ELF-1 (cell line): Measurements from ENCODE around the gene MPHOSPH9.
"Not testable (repeated sequence)": the region's sequence is repeated elsewhere in the genome, so short reads cannot be mapped to it uniquely, and the experiment has no call there.

ENCODE experiments used
- DNase-seq: peaks from one replicate; pipeline ENCODE4 v3.0.0-alpha.2; 2016; ENCODE audit warnings: low read depth, low spot score

MPHOSPH9 gene

GRCh38 chr12:123254853-123255446 is 22.0 kb upstream of the MPHOSPH9 start:
- DNase-seq, result no peak

- peak; percentile 75 for DNase-seq
Observed at GRCh38 chr12:123253641-123254459, 20.9 kb upstream of the MPHOSPH9 start.

GRCh38 chr12:123252365-123252764 is 19.4 kb upstream of the MPHOSPH9 start:
- not testable (repeated sequence) for DNase-seq

GRCh38 chr12:123251403-123252076 is 18.6 kb upstream of the MPHOSPH9 start:
- DNase-seq, result no peak

- DNase-seq, result peak; percentile 92
Observed at GRCh38 chr12:123250471-123251383, 17.8 kb upstream of the MPHOSPH9 start.

GRCh38 chr12:123248996-123249741 is 16.2 kb upstream of the MPHOSPH9 start:
- DNase-seq, result not testable (repeated sequence)

GRCh38 chr12:123248129-123248528 is 15.2 kb upstream of the MPHOSPH9 start:
- DNase-seq, result not testable (repeated sequence)

- DNase-seq, result no peak
Observed at GRCh38 chr12:123245678-123246077, 12.7 kb upstream of the MPHOSPH9 start.

GRCh38 chr12:123243671-123244262 is 10.8 kb upstream of the MPHOSPH9 start:
- DNase-seq, result no peak

- no peak for DNase-seq
Observed at GRCh38 chr12:123242116-123242904, 9.4 kb upstream of the MPHOSPH9 start.

- DNase-seq, result no peak
Observed at GRCh38 chr12:123238961-123239360, 6.0 kb upstream of the MPHOSPH9 start.

GRCh38 chr12:123238330-123238682 is 5.4 kb upstream of the MPHOSPH9 start:
- DNase-seq, result no peak

- no peak for DNase-seq
Observed at GRCh38 chr12:123237646-123238329, 4.8 kb upstream of the MPHOSPH9 start.

GRCh38 chr12:123233505-123234308 is 766 bp upstream of the MPHOSPH9 start:
- peak; percentile 31 for DNase-seq

GRCh38 chr12:123232472-123232806 is 502 bp downstream of the MPHOSPH9 start:
- no peak for DNase-seq

- DNase-seq, result no peak
Observed at GRCh38 chr12:123231931-123232330, 1.0 kb downstream of the MPHOSPH9 start.

GRCh38 chr12:123229051-123229450 is 3.9 kb downstream of the MPHOSPH9 start:
- no peak for DNase-seq

GRCh38 chr12:123227581-123228258 is 5.2 kb downstream of the MPHOSPH9 start:
- DNase-seq, result no peak
